ENCODE data around the gene FEM1B. TPM values are rescaled to one million over a fixed set of nuclear protein-coding genes. Genes with fewer than 3 reads are reported as not detected.
"Not testable (repeated sequence)": the region's sequence is repeated elsewhere in the genome, so short reads cannot be mapped to it uniquely, and the experiment has no call there.

The FEM1B gene
- total RNA-seq = 10 to 100 TPM; 37.0 to 44.1 TPM

GRCh38 chr15:68277603-68278344 is at the start of gene FEM1B:
Gene FEM1B, plus strand, starts transcription at chr15:68277745. Its CDS starts 673 bp downstream, at chr15:68278418.
- peaks cover 40% of the 10 kb centered on the region for H3K4me1 Mint-ChIP-seq
- H3K4me3 Mint-ChIP-seq = peak within 1 kb of the TSS; percentile 98
- DNase-seq = peak; percentile 90
- no peaks in the 10 kb centered on the region for H3K9me3 Mint-ChIP-seq
- H3K27me3 Mint-ChIP-seq = no peaks in the 10 kb centered on the region
- peaks cover 24% of the 10 kb centered on the region for H3K36me3 Mint-ChIP-seq
- peak within 1 kb of the TSS; percentile 99 for H3K27ac Mint-ChIP-seq

- Mint-ChIP-seq H3K27ac (peak overlapping the region; percentile 91), H3K4me1 (peaks cover 36% of the 10 kb centered on the region), H3K27me3 (no peaks in the 10 kb centered on the region), H3K36me3 (peaks cover 39% of the 10 kb centered on the region), H3K9me3 (no peaks in the 10 kb centered on the region), H3K4me3 (peak overlapping the region; percentile 92)
- DNase-seq = no peak
Measured at GRCh38 chr15:68228143-68228970, 49.2 kb upstream of the FEM1B start.

GRCh38 chr15:68228971-68229385 is 48.6 kb upstream of the FEM1B start:
- no peaks in the 10 kb centered on the region for H3K9me3 Mint-ChIP-seq
- peak overlapping the region; percentile 91 for H3K27ac Mint-ChIP-seq
- H3K4me3 Mint-ChIP-seq = peak overlapping the region; percentile 92
- no peaks in the 10 kb centered on the region for H3K27me3 Mint-ChIP-seq
- peaks cover 38% of the 10 kb centered on the region for H3K36me3 Mint-ChIP-seq
- DNase-seq = no peak
- peaks cover 36% of the 10 kb centered on the region for H3K4me1 Mint-ChIP-seq

- Mint-ChIP-seq H3K27me3 (no peaks in the 10 kb centered on the region), H3K4me3 (peak within 1 kb of the TSS; percentile 92), H3K9me3 (no peaks in the 10 kb centered on the region), H3K4me1 (peaks cover 35% of the 10 kb centered on the region), H3K36me3 (peaks cover 35% of the 10 kb centered on the region), H3K27ac (peak within 1 kb of the TSS; percentile 98)
- DNase-seq = peak; percentile 90
Measured at GRCh38 chr15:68229386-68230156, 48.0 kb upstream of the FEM1B start, which contains the start of gene CLN6. Gene CLN6, minus strand, starts transcription at chr15:68229728. Its CDS starts 144 bp downstream, at chr15:68229584.

GRCh38 chr15:68230157-68231100 is 47.1 kb upstream of the FEM1B start:
- H3K4me3 Mint-ChIP-seq = peak overlapping the region; percentile 92
- DNase-seq = no peak
- H3K4me1 Mint-ChIP-seq = peaks cover 28% of the 10 kb centered on the region
- peak overlapping the region; percentile 98 for H3K27ac Mint-ChIP-seq
- H3K27me3 Mint-ChIP-seq = no peaks in the 10 kb centered on the region
- H3K36me3 Mint-ChIP-seq = peaks cover 28% of the 10 kb centered on the region
- H3K9me3 Mint-ChIP-seq = no peaks in the 10 kb centered on the region

- Mint-ChIP-seq H3K9me3 (no peaks in the 10 kb centered on the region), H3K27ac (peak overlapping the region; percentile 23), H3K4me1 (peaks cover 28% of the 10 kb centered on the region), H3K27me3 (no peaks in the 10 kb centered on the region), H3K36me3 (peaks cover 28% of the 10 kb centered on the region), H3K4me3 (peak overlapping the region; percentile 92)
- no peak for DNase-seq
Measured at GRCh38 chr15:68231102-68231818, 46.3 kb upstream of the FEM1B start.

- no peak overlapping the region for H3K27ac Mint-ChIP-seq
- no peak for DNase-seq
- H3K36me3 Mint-ChIP-seq = peaks cover 16% of the 10 kb centered on the region
- H3K27me3 Mint-ChIP-seq = no peaks in the 10 kb centered on the region
- H3K4me1 Mint-ChIP-seq = peaks cover 22% of the 10 kb centered on the region
- no peak overlapping the region for H3K4me3 Mint-ChIP-seq
- no peaks in the 10 kb centered on the region for H3K9me3 Mint-ChIP-seq
Measured at GRCh38 chr15:68232449-68232848, 45.1 kb upstream of the FEM1B start.

- Mint-ChIP-seq H3K36me3 (peaks cover 11% of the 10 kb centered on the region), H3K27ac (no peak overlapping the region), H3K9me3 (no peaks in the 10 kb centered on the region), H3K27me3 (no peaks in the 10 kb centered on the region), H3K4me1 (peaks cover 17% of the 10 kb centered on the region), H3K4me3 (no peak overlapping the region)
- DNase-seq = no peak
Measured at GRCh38 chr15:68232937-68233336, 44.6 kb upstream of the FEM1B start.

- Mint-ChIP-seq H3K27me3 (no peaks in the 10 kb centered on the region), H3K9me3 (no peaks in the 10 kb centered on the region), H3K27ac (no peak overlapping the region), H3K4me1 (peaks cover 11% of the 10 kb centered on the region), H3K36me3 (peaks cover 1% of the 10 kb centered on the region), H3K4me3 (no peak overlapping the region)
- no peak for DNase-seq
Measured at GRCh38 chr15:68234060-68234459, 43.5 kb upstream of the FEM1B start.

GRCh38 chr15:68234520-68234919 is 43.0 kb upstream of the FEM1B start:
- H3K9me3 Mint-ChIP-seq, H3K27me3 Mint-ChIP-seq, H3K4me3 Mint-ChIP-seq, H3K27ac Mint-ChIP-seq, H3K36me3 Mint-ChIP-seq, DNase-seq: not testable (repeated sequence)
- H3K4me1 Mint-ChIP-seq = peaks cover 11% of the 10 kb centered on the region

GRCh38 chr15:68235022-68235421 is 42.5 kb upstream of the FEM1B start:
- Mint-ChIP-seq H3K27ac (no peak overlapping the region), H3K4me3 (no peak overlapping the region), H3K36me3 (peaks cover 1% of the 10 kb centered on the region), H3K4me1 (peaks cover 8% of the 10 kb centered on the region), H3K9me3 (no peaks in the 10 kb centered on the region), H3K27me3 (no peaks in the 10 kb centered on the region)
- DNase-seq = no peak

- H3K4me1 Mint-ChIP-seq = no peaks in the 10 kb centered on the region
- peaks cover 7% of the 10 kb centered on the region for H3K9me3 Mint-ChIP-seq
- no peak overlapping the region for H3K4me3 Mint-ChIP-seq
- no peak for DNase-seq
- no peaks in the 10 kb centered on the region for H3K27me3 Mint-ChIP-seq
- H3K36me3 Mint-ChIP-seq = peaks cover 4% of the 10 kb centered on the region
- no peak overlapping the region for H3K27ac Mint-ChIP-seq
Measured at GRCh38 chr15:68239025-68239424, 38.5 kb upstream of the FEM1B start.

- peaks cover 3% of the 10 kb centered on the region for H3K27me3 Mint-ChIP-seq
- peaks cover 10% of the 10 kb centered on the region for H3K9me3 Mint-ChIP-seq
- no peak overlapping the region for H3K27ac Mint-ChIP-seq
- no peak overlapping the region for H3K4me3 Mint-ChIP-seq
- peaks cover 10% of the 10 kb centered on the region for H3K36me3 Mint-ChIP-seq
- H3K4me1 Mint-ChIP-seq = no peaks in the 10 kb centered on the region
- no peak for DNase-seq
Measured at GRCh38 chr15:68241088-68241935, 36.2 kb upstream of the FEM1B start.
